NCI-H146 treated with DMSO at 0.1 percent for 48 hours (cell line): Measurements from ENCODE around the gene DCST2.

Source experiments
- DNase-seq: peaks from one replicate; lab custom pipeline; 2025; ENCODE audit not compliant: unreplicated experiment; lab: John Stamatoyannopoulos, UW

DCST2 gene

DNA sequence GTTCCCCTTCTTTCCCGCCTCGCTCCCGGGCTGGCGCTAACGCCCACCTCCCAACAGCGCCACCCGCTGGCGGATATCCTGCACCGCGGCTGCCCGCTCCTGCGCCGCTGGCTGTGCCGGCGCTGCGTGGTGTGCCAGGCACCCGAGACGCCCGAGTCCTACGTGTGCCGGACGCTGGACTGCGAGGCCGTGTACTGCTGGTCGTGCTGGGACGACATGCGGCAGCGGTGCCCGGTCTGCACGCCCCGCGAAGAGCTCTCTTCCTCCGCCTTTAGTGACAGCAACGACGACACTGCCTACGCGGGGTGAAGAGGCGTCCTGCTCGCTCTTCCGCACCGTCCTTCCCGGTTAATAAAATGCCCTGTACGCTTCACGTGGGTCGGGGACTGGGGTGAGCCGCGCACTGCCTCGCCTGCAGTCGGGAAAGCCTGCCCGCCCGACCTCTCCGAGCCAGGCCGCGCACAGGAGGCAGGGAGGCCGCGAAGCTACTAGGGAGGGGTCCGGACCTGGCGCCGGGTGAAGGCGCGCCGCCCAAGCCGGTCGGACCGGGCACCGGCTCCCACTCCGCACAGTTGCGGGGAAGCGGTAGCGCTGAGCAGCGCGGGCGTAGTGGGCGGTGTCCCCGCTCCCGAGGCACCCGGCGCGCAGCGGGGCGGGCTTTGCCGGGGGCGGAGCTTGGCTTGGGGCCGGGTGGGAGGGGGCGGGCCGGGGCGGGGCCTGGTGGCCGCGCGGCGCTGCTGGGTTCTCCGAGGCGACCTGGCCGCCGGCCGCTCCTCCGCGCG, 17.2 kb upstream of the DCST2 start, which contains the start of gene ADAM15:
Gene ADAM15 (plus strand): TSS at position 757 of the 782 bp plus-strand sequence. CDS start 71 bp downstream, outside the sequence.
- DNase-seq, result peak; percentile 49

DNA sequence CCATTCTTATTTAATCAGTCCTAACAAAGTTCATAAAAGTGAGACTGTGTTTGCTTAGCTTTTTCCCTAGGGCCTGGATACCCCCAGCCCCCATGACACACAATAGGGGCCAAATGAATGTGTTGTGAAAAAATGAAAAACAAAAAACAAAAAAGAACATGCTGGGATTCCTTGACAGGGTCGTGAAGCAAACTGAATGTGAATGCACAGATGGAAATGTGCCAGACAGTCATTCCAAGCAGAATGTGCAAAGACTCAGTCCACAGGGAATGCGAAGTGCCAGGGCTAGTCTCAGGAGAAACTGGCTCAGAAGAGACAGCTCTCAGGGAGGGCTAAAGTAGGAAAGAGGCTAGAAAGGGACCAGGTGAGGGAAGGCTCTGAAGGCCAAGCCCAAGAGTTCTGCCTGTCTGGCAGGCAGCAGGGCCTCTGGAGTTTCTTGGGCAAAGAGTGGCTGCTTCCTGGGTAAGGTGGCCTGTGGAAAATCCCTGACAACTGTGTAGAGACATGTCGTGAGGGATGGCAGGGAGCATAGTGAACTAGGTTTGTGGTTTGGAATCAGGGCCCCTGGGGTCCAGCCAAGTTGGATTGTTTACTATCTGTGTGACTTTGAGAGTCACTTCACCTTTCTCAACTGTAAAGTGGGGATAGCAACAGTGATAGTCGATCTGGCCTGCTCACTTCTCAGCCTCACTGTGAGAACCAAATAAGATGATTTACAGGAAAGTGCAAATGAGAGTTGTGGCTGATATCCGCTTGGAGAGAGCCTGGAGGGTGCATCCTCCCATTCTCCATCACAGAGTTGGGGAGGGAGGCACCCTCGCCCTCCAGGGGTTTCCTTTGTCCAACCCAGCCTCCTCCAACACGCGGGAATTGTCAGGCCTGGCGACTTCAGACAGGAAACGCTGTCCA, 16.3 kb upstream of the DCST2 start:
- no peak for DNase-seq

GRCh38 chr1:155048449-155049334, 15.1 kb upstream of the DCST2 start:
- no peak for DNase-seq

- DNase-seq, result peak; percentile 60
Observed at GRCh38 chr1:155044812-155045657, 11.5 kb upstream of the DCST2 start.

GRCh38 chr1:155044365-155044764, 10.8 kb upstream of the DCST2 start:
- no peak for DNase-seq

DNA sequence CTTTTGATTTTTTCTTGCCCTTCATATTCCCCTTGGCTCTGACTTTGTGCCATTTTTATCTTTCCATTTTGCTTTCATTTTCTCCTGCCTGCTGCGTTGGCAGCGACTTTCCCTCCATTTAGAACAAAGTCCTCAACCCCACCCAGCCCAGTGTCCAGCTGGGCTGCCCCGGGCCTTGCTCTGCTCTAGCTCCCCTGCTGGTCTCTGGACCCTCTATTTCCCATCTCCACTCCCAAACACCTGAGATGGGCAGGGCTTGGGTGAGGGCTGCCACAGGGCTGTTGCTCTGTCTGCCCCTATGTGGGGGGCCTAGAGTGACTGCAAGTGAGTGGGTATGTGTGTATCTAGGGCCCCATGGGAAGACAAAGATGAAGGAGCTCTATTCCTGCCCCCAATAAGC, 10.2 kb upstream of the DCST2 start:
- DNase-seq, result no peak

- no peak for DNase-seq
Observed at GRCh38 chr1:155043301-155043702, 9.7 kb upstream of the DCST2 start.

DNA sequence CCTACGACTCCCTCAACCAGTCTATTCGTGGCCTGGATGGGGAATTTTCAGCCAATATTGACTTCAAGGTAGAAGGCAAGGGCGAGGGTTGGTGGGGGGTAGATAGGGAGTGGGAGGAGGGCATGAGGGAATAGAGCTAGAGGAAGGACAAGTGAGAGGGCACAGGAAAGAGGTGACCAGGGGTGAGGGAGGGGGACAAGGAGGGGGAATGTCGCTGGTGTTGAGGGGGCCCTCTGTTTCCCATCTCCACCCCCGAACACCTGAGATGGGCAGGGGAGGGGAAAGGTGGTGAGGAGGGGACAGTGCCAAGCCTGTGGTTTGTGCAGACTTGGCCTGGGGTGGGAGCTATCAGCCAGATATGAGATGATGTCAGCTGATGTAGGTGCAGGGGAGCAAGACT, 9.2 kb upstream of the DCST2 start:
- DNase-seq, result no peak

DNA sequence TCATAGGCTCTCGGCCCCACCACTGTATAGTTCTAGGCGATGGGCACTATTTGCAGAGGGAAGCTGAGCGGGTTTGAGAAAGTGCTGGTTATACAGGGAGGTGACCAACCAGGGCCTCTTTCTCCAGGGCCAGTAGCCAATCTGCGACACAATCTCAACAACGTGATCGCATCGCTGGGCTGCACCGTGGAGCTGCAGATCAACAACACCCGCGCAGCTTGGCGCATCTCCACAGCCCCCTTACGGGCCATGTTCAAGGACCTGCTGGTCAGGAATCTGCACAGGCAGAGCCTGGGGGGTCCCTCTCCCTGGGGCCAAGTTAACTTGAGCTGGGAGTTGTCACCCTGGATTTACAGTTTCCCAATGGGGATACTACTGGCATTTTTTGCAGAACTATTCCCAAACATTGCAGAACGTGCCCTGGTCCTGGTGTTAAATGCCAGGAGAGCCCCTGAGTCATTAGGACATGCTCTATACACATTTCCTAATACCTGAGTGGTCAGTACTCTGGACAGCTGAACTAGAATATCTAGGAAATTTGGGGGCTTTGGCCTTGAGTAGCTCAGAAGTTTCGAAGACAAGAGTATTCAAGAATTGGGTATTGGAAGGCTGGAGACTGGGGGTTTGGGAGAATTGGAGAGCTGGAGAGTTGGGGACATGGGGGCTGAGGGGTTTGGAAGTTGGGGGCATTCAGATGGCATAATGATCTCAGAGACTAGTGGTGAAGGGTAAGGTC, 6.9 kb upstream of the DCST2 start:
- no peak for DNase-seq

DNA sequence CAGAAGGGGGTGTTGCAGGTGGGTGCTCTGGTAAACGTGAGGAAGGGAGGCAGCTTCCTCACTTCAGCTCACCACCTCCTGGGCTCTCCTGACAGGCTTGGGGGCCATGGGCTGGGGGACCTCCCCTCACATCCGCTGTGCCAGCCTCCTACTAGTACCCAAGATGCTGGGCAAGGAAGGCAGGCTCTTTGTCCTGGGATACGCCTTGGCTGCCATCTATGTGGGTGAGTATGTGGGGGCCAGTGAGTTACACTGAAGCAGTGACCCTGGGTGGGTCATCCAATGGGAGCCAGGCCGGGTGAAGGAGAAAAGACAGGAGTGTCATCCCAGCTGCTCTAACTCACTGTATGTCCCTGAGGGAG, 5.7 kb upstream of the DCST2 start:
- DNase-seq, result no peak

GRCh38 chr1:155038602-155039307, 5.2 kb upstream of the DCST2 start:
- no peak for DNase-seq

DNA sequence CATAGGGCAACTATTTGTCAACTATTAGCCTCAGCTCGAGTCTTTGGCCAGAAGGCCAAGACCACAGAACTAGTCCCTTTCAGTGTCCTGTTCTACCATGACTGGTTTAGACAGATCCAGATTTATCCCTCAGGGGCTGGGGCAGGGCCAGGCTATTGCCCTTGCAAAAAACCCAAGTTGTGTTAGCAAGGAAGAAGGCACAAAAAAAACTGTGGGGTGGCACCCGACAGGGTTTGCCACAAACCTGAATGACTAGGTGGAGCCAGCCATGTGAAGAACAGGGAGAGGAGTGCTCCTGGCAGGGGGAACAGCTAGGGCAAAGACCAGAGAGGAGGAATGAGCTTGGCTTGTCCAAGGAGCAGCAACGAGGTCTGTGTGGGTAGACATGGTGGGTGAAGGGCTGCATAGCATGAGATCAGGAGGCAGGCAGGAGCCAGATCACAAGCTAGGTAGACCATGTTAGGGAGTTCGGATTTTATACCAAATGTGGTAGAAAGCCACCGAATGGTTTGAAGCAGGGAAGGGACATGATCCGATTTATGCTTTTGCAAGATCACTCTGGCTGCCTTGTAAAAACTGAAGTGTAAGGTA, 4.4 kb upstream of the DCST2 start:
- DNase-seq, result no peak

DNA sequence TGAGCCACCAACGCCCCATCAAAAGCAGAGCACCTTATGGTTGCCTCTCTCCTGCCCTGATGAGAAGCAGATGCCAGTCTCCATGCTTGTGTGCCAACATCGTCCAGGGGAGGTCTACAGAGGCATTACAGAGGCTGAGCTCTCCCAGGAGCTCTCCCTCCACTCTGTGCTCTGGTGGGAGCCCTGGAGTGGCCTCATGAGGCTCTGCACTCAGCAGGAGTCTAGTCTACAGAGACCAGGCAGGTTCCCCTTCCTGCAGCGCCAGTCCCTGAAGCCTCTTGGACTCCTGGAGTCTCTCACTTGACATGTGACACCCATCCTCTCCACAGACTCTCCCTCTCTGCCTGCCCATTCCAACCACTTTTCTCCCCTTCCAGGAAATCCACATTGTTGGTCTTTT, 3.5 kb upstream of the DCST2 start:
- no peak for DNase-seq

DNA sequence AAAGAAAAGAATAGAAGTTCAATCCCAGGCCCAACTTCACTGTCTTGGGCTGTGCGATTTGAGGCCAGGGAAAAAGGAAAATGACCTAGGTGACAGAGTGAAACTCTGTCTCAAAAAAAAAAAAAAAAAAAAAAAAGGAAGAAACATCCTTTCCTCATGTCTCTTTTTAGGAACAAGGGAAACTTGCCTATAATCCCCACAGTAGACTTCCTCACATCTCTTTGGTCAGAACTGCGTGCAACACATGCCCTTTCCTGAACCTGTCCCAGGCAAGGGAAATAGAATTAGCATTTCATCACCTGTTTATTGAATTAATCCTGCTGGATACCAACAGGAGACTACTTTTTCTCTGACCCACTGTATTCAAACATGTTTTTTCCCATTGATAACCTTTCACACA, 2.4 kb upstream of the DCST2 start:
- DNase-seq, result no peak

- no peak for DNase-seq
Observed at GRCh38 chr1:155034318-155035208, 982 bp upstream of the DCST2 start.

GRCh38 chr1:155032886-155033285, 695 bp downstream of the DCST2 start:
- no peak for DNase-seq

- no peak for DNase-seq
Observed at GRCh38 chr1:155030899-155031298, 2.7 kb downstream of the DCST2 start.
